GM12864 (cell line): ENCODE data around the gene ADAM15.

ENCODE experiments used
- DNase-seq: peaks from one replicate; pipeline ENCODE4 v3.0.0-alpha.2; 2011; ENCODE audit warnings: low read depth
- H3K4me3 ChIP-seq: 2 replicates; pipeline ENCODE4 v1.5.1; 2011; ENCODE audit warnings: mild to moderate bottlenecking, low read depth, low read length, control low read depth
- CTCF ChIP-seq: IDR thresholded peaks from 2 replicates; pipeline ENCODE4 v1.5.1; 2011; ENCODE audit warnings: low read depth, mild to moderate bottlenecking, moderate library complexity, low read length, control low read depth, inconsistent platforms; ENCODE audit errors: missing control alignments

Gene ADAM15

DNA sequence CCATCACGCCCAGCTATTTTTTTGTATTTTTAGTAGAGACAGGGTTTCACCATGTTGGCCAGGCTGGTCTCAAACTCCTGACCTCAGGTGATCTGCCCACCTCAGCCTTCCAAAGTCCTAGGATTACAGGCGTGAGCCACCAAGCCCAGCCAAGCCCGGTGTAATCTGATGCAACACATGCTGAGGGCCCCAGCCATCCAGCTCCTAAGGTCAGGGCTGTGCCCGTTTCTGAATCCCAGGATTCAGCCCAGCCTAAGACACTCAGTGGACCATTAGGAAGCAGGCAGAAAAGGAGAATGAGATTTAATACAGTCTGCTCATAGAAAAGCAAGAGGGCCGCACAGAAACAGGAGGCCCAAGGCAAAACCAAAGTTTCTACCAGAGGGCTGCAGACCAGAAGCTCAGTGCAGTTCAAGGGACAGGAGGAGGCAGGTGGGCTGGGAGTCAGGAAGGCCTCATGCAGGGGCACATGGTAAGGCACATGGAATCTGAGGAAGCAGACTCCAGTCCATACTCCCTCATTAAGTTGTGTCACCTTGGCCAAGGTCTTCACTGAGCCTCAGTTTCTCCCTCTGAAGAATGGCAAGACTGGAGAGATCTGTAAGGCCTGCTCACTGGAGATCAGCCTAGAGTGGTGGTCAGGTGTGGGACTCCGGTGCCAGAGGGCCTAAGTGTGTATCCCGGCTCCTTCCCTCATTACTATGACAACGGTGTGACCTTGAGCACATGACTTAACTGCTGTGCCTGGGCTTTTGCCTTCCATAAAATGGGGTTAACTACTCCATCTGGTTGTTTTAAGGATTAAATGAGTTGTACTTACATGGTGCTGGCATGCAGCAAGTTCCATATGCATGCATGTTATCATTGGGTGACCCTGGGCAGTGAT, 2.4 kb upstream of the ADAM15 start:
- no peak for DNase-seq
- TF ChIP-seq CTCF, result no peak
- no peak overlapping the region for H3K4me3 ChIP-seq

- DNase-seq, result no peak
- no peak for TF ChIP-seq CTCF
- peak overlapping the region; percentile 63 for H3K4me3 ChIP-seq
Observed at GRCh38 chr1:155049651-155050559, 1.2 kb upstream of the ADAM15 start.

DNA sequence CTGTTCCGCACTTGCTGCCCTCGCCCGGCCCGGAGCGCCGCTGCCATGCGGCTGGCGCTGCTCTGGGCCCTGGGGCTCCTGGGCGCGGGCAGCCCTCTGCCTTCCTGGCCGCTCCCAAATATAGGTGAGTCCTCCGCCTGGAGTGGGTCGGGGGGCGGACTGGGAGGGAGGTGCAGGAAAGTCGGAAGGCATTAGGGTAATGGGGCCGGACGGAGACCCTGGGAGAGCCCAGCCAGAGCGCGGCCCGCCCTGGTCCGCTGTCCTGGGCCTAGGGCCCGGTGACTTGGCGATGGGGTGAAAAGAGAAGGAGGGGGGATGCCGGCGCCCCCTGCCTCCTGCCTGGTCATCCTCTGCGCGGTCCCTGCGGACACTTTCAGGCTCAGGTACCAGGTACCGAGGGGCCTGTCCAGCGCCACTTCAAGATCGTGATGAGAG, 243 bp downstream of the ADAM15 start:
- peak overlapping the region; percentile 63 for H3K4me3 ChIP-seq
- DNase-seq, result no peak
- no peak for TF ChIP-seq CTCF

DNA sequence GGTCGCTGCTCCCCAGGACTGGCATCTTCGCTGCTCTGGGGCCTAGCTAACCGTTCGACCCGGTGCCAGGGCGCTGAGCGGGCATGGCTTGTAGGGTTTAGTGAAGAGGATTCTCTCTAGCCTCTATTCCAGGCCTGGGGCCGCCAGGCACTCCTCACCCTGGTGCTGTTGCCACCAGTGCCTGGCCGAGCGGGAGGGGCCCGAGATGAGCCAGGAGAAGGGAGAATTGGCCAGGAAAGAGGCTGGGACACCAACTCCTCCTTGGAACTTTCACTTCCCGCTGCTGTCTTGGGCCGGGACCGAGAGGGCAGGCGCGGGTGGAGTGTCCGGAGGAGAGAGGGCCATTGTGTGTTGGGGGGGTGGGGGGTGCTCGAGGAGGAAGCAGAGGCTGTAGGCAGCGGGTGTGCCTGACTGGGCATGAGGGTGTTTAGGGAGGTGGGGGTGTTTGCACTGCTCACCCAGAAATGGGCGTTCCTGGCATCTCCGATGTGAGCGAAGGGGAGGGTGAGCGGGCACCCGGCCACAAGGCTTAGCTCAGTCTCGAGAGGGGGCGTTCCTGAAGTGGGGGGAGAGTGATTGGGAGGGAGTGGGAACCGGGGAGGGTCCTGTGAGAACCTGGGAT, 772 bp downstream of the ADAM15 start:
- TF ChIP-seq CTCF, result no peak
- no peak for DNase-seq
- H3K4me3 ChIP-seq, result peak overlapping the region; percentile 63

GRCh38 chr1:155052439-155053395, 1.6 kb downstream of the ADAM15 start:
- TF ChIP-seq CTCF, result peak; percentile 50
- DNase-seq, result no peak
- H3K4me3 ChIP-seq, result peak overlapping the region; percentile 63
